Measurements from ENCODE around the gene ZBTB17.

DNA sequence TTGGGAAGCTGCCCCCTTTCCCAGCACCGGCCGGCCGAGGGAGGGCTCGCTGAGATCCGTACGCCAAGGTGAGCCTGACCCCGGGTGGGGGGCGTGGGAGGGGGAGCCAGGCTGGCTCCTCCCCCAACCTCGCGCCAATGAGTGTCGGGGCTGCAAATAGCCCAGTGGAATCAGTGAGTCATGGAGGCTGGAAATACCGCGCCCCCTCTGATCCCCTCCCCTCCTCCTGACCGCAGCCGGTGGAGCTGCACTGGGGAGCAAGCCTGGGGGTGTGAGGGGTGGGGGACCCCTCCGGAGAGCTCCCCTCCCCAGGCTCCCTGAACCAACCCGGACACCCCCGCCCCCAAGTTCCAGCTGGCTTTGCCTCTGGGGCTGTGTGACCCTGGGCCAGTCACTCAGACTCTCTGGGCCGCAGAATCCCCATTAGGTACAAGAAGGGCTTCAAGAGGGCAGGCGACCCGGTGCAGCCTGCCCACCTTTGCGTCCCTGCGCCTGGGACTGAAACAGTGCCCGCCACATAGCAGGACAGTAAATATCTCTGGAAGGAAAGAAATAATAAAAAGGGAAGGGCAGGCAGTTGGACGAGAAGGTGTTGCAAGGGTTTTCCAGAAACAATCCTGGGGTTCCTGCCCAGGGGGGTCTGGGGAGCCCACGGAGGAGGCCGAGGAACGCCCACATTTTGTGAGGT lies 37.5 kb upstream of the ZBTB17 start:
- TF ChIP-seq CTCF (conservative IDR thresholded peaks at IDR 0.05; ENCODE audit: low read depth, low read length) (no peak), EZH2 (IDR thresholded peaks at IDR 0.05; ENCODE audit: borderline replicate concordance, low read depth, low read length, poor library complexity, severe bottlenecking) (no peak)

All from A673 (cell line).